Smooth muscle cell (in vitro differentiated cells): ENCODE data around the gene FAM117A. TPM values are rescaled to one million over a fixed set of nuclear protein-coding genes. Genes with fewer than 3 reads are reported as not detected.

ENCODE experiments used
- DNase-seq: peaks from one replicate; lab custom pipeline; 2025; ENCODE audit not compliant: unreplicated experiment; lab: John Stamatoyannopoulos, UW
- H2AFZ ChIP-seq: fragments of 200-600 bp; sonication (generic); 2 replicates; pipeline ENCODE4 v1.6.0; 2016; ENCODE audit warnings: antibody characterized with exemption, low read depth, mild to moderate bottlenecking
- H3F3A ChIP-seq: fragments of 200-600 bp; sonication (generic); 2 replicates; pipeline ENCODE4 v1.6.0; 2017; ENCODE audit warnings: antibody characterized with exemption, low read depth
- H3K27ac ChIP-seq: fragments of 200-600 bp; sonication (generic); 2 replicates; pipeline ENCODE4 v1.5.1; 2016; ENCODE audit warnings: low read depth, mild to moderate bottlenecking
- H3K27me3 ChIP-seq: fragments of 200-600 bp; sonication (generic); 2 replicates; pipeline ENCODE4 v1.6.1; 2016; ENCODE audit warnings: low read depth, mild to moderate bottlenecking
- H3K36me3 ChIP-seq: fragments of 200-600 bp; sonication (generic); 2 replicates; pipeline ENCODE4 v1.5.1; 2016; ENCODE audit warnings: low read depth
- H3K4me1 ChIP-seq: fragments of 200-600 bp; sonication (generic); 2 replicates; pipeline ENCODE4 v1.5.1; 2016; ENCODE audit warnings: low read depth
- H3K4me2 ChIP-seq: fragments of 200-600 bp; sonication (generic); 2 replicates; pipeline ENCODE4 v1.6.0; 2016; ENCODE audit warnings: mild to moderate bottlenecking
- H3K4me3 ChIP-seq: fragments of 200-600 bp; sonication (generic); 2 replicates; pipeline ENCODE4 v1.5.1; 2016; ENCODE audit warnings: mild to moderate bottlenecking
- H3K79me2 ChIP-seq: fragments of 200-600 bp; sonication (generic); 2 replicates; pipeline ENCODE4 v1.6.0; 2016; ENCODE audit warnings: low read depth, mild to moderate bottlenecking
- H3K9ac ChIP-seq: fragments of 200-600 bp; sonication (generic); 2 replicates; pipeline ENCODE4 v1.6.0; 2016; ENCODE audit warnings: low read depth
- H3K9me3 ChIP-seq: fragments of 200-600 bp; sonication (generic); replicated peaks from 2 replicates; pipeline ENCODE4 v1.5.1; 2016; ENCODE audit warnings: low read depth
- H4K20me1 ChIP-seq: fragments of 200-600 bp; sonication (generic); 2 replicates; pipeline ENCODE4 v1.6.0; 2016; ENCODE audit warnings: low read depth
- CTCF ChIP-seq: fragments of 200-600 bp; sonication (generic); IDR thresholded peaks from 2 replicates; pipeline ENCODE4 v1.5.1; 2017; ENCODE audit warnings: borderline replicate concordance, mild to moderate bottlenecking, antibody characterized with exemption; ENCODE audit not compliant: insufficient read depth, poor library complexity, severe bottlenecking
- WGBS: methylation state at CpG from one replicate; pipeline ENCODE4 v1.1.7; 2016; ENCODE audit warnings: low lambda C conversion rate; 5-methylcytosine and 5-hydroxymethylcytosine counted together
- polyA plus RNA-seq: library from polyadenylated mRNA; unstranded; fragments of >200 nt; fragmentation: Nextera tagmentation; extraction: Ambion mirVana; gene quantifications from 2 replicates; pipeline ENCODE4 v1.2.1, GENCODE V29; 2016
- total RNA-seq: library from RNA; depleted of rRNA; stranded (reverse); fragments of >200 nt; gene quantifications from 2 replicates; pipeline ENCODE4 v1.2.3, GENCODE V29; 2014

The FAM117A gene
- total and polyA plus RNA-seq, 2 experiments from 2014 or later: 4.9 to 6.3 TPM

DNA sequence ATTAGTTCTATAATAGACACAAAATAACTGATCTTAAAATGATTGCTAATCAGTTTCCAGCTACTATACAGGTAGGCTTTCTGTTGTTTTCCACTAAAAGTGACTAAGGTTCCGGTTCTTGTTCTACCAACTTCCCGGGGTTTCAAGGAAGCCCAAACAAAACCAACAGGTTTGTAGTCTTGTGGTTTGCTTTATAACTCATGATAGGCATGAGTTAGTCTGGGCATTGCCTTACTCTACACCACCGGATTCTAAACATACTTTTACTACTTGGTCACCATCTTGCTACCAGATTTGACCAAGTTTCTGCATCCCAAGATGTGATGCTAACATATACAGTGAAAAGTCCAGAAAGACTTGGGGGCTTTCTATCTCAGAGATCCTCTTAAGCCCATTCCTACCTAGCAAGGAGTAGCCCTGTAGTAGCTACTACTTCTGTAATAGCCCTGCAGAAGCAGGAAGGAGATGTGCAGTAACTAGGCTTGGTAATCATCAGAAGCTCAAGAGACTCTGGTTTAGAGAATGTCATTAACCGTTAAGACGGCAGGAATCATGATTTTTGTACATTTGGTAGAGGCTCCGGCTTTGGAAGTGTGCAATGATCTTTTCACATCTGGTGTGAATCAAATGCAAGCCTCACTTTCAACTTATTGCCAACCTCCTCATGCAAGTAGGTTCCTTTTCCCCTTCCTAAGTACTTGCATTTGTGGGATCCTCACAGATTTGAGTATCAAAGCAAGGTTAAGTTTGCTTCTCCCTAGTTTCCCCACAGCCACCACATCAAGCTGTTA is 1.6 kb downstream of the FAM117A start:
- peak overlapping the region; percentile 83 for H3K4me3 ChIP-seq
- no peak for TF ChIP-seq CTCF
- peak overlapping the region; percentile 94 for H3K4me2 ChIP-seq
- H3K9me3 ChIP-seq: no peaks in the 10 kb centered on the region
- peaks cover 4% of the 10 kb centered on the region for H3F3A ChIP-seq
- H3K4me1 ChIP-seq: peaks cover 16% of the 10 kb centered on the region
- no peaks in the 10 kb centered on the region for H3K79me2 ChIP-seq
- no peaks in the 10 kb centered on the region for H3K36me3 ChIP-seq
- H3K27me3 ChIP-seq: peaks cover 12% of the 10 kb centered on the region
- WGBS: 85% methylated on average over 6 of the region's 6 CpGs
- no peak overlapping the region for H3K9ac ChIP-seq
- no peak for DNase-seq
- no peak overlapping the region for H3K27ac ChIP-seq
- no peak overlapping the region for H2AFZ ChIP-seq
- H4K20me1 ChIP-seq: peaks cover 4% of the 10 kb centered on the region

DNA sequence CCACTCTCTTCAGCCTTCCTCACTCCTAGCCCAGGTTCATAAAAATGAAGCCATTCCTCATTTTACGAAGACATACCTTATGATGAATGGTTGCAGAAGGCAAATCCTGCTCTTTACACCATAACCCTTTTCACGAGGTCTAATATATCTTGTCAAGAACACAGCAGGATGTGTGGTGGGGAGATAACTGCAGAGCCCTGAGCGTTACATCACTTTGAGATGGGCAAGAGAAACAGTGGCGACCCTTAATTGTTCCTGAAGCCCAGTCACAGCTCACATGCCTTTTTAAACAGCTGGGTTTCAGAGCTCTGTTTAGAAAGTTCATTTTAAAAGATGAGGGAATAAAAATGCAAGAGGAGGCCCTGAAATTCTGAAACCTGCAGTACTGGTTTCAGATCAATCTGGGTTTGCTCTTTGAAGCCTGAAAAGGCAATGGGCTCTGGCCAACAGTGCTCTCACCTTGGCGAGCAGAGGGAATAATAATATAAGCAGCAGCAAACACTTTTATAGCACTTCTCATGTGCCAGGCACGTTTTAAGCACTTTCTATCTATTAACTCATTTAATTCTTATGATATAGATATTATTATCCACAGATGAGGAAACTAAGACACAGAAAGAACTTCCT is 2.9 kb downstream of the FAM117A start:
- Histone ChIP-seq H3K9ac (no peak overlapping the region), H3K79me2 (no peaks in the 10 kb centered on the region), H2AFZ (no peak overlapping the region), H4K20me1 (peaks cover 4% of the 10 kb centered on the region), H3K27ac (no peak overlapping the region), H3F3A (peaks cover 4% of the 10 kb centered on the region), H3K27me3 (peaks cover 7% of the 10 kb centered on the region), H3K4me3 (no peak overlapping the region), H3K36me3 (no peaks in the 10 kb centered on the region), H3K4me1 (peaks cover 16% of the 10 kb centered on the region), H3K9me3 (no peaks in the 10 kb centered on the region), H3K4me2 (no peak overlapping the region)
- no peak for TF ChIP-seq CTCF
- 63% methylated on average over 6 of the region's 6 CpGs for WGBS
- no peak for DNase-seq

- Histone ChIP-seq H3F3A (peaks cover 4% of the 10 kb centered on the region), H3K79me2 (no peaks in the 10 kb centered on the region), H4K20me1 (peaks cover 4% of the 10 kb centered on the region), H3K4me3 (no peak overlapping the region), H3K27me3 (no peaks in the 10 kb centered on the region), H3K9ac (no peak overlapping the region), H3K4me2 (no peak overlapping the region), H3K4me1 (peaks cover 16% of the 10 kb centered on the region), H3K27ac (no peak overlapping the region), H3K9me3 (no peaks in the 10 kb centered on the region), H2AFZ (no peak overlapping the region), H3K36me3 (no peaks in the 10 kb centered on the region)
- WGBS: 76% methylated on average over 1 of the region's 1 CpG
- no peak for DNase-seq
- TF ChIP-seq CTCF: no peak
These were observed 3.6 kb downstream of the FAM117A start for GRCh38 chr17:49760296-49760695.
